AG09309 (cell line): Measurements from ENCODE around the gene ABHD12B.

ENCODE experiments used
- DNase-seq: peaks from one replicate; pipeline ENCODE4 v3.0.0-alpha.2; 2010; ENCODE audit warnings: low read depth
- H3K4me3 ChIP-seq: 2 replicates; pipeline ENCODE4 v1.5.1; 2011; ENCODE audit warnings: mild to moderate bottlenecking, low read depth, low read length, moderate library complexity; ENCODE audit not compliant: control insufficient read depth
- TF ChIP-seq, protein P1 (sequence below): IDR thresholded peaks from 2 replicates; pipeline ENCODE4 v1.5.1; 2011; ENCODE audit warnings: mild to moderate bottlenecking, low read depth, low read length, inconsistent platforms; ENCODE audit not compliant: insufficient read depth, control insufficient read depth; ENCODE audit errors: missing control alignments

ABHD12B gene, protein sequence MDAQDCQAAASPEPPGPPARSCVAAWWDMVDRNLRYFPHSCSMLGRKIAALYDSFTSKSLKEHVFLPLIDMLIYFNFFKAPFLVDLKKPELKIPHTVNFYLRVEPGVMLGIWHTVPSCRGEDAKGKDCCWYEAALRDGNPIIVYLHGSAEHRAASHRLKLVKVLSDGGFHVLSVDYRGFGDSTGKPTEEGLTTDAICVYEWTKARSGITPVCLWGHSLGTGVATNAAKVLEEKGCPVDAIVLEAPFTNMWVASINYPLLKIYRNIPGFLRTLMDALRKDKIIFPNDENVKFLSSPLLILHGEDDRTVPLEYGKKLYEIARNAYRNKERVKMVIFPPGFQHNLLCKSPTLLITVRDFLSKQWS

DNA sequence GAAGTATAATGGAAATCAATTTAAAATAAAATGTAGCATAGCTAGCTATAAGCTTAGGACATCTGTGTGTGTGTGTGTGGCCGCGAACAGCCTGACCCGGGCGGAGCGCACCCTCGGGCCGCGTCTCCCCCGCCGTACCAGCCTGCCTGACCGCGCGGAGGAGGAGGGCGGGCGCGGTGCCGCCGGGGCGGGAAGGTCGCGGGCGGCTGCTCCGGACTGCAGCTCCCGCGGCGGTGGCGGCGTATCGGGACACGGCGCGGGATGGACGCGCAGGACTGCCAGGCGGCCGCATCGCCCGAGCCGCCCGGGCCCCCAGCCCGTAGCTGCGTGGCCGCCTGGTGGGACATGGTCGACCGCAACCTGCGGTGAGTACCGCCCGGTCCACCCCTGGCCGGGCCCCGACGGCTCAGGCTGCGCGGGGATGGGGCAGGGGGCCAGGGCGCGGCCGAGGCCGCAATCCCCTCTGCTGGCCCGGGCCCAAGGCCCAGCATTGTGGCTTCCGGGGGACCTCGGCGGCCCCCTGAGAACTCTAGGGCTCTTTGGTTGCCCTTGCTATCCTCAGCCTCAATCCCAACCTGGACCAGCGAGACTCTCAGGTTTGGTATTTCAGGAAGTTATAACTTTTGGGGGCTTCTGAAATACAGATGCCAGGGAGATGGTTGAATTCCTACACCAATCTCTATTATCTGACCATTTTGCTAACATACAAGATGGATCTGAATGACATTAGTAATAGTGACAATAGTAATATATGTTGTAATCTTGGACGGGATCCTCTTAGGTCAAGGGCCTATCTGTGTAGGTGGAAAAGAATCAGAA lies at the start of gene ABHD12B:
TSS of gene ABHD12B (plus strand) at position 140 of the 819 bp plus-strand sequence. CDS start at position 262, 122 bp downstream.
- no peak within 1 kb of the TSS for H3K4me3 ChIP-seq
- DNase-seq, result no peak
- TF ChIP-seq, protein P1, sequence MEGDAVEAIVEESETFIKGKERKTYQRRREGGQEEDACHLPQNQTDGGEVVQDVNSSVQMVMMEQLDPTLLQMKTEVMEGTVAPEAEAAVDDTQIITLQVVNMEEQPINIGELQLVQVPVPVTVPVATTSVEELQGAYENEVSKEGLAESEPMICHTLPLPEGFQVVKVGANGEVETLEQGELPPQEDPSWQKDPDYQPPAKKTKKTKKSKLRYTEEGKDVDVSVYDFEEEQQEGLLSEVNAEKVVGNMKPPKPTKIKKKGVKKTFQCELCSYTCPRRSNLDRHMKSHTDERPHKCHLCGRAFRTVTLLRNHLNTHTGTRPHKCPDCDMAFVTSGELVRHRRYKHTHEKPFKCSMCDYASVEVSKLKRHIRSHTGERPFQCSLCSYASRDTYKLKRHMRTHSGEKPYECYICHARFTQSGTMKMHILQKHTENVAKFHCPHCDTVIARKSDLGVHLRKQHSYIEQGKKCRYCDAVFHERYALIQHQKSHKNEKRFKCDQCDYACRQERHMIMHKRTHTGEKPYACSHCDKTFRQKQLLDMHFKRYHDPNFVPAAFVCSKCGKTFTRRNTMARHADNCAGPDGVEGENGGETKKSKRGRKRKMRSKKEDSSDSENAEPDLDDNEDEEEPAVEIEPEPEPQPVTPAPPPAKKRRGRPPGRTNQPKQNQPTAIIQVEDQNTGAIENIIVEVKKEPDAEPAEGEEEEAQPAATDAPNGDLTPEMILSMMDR, result no peak

DNA sequence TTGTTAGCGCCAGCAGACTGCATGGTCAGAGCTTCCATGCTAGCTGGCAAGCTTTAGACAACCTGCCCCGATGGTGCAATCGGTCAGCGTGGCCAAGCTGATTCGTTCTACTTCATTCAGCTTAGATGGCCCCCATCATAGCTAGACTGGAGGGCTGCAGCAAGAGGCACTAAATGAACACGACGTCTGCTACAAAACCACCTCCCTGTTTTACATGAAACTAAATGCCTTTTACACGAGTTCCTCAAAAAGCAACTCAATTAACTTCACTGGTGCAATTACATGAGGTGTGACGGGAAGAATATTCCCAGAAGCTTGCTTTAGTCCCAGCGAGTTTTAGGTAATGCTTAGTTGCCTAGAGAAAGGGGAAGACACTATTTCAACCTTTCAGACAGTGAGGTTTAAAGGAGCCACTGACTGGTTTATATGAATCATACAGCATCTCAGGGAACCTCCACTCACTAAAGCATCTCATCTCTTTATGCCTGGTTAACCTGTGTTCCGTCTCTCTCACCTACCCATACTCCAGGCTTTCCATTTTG lies 49.3 kb upstream of the ABHD12B start:
- TF ChIP-seq, protein P1, result no peak
- H3K4me3 ChIP-seq, result no peak overlapping the region
- no peak for DNase-seq

DNA sequence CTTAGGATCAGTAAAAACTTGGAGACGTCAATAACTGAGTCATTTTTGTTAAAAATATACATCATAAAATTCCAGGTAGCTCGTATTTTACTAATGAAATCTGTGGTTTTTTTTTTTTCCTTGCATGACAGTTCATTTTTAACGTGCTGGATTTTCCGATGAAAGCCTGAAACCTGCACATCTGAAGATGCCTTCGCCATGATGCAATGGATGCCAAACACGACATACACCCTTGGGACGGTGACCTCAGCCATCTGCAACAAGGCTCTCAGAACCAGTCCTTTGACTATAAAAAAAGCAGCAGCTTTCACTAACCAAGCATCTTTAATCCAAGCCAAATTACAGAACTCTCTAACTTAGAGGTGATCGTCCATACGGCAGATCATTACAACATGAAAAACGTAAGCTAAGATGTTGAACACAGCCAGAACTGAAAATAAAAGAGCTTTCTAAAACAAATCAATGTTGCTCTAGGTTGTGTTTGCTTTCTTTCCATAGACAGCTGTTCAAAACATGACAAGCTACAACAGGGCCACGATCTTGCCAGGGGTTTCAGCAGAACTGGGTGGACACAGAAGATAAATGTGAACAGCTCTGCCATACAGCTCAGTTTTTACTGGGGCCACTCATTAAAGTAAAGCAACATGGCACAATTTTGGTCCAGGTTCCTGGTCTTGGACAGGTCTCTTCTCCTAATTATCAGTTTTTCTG lies 48.6 kb upstream of the ABHD12B start:
- DNase-seq, result no peak
- no peak overlapping the region for H3K4me3 ChIP-seq
- TF ChIP-seq, protein P1, result no peak

DNA sequence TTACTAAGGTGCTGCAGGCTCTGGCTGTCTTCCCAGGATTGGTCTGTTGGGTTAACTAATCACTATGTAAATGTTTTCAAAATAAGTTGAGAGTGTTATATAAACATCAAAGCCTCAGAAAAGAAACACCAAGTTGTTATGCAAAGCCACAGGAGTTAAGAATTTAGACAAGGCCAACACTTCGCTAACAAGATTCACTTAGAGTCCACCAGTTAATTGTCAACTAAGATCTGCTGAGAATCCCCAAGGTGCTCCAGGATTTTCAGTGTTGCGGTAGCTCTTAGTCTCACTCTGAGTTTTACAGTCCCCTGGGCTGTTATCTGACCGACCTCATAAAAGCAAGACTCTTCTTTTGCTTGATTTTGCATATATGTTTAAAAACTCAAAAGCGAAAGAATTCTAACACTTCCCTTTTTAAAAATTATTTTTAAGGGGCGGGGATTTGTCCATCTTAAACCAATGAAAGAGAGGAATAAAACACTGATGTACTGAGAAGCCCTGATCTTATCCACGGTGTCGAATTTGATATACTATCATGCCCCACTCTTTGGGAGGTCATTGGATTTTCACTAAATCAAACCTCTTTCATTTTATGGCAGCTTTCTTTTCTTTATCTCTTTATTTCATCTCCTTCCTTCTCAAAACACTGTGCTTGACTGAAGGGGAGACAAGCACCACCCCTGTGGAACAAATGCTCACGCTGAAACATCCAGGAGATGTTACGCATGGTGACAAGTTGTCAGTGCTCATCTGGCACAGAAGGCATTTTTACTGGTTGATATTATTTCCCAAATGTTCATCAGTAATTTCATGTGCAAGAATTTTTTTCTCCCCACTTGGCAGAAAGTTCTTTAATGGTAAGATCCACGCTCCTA lies 47.9 kb upstream of the ABHD12B start:
- DNase-seq, result no peak
- H3K4me3 ChIP-seq, result no peak overlapping the region

DNA sequence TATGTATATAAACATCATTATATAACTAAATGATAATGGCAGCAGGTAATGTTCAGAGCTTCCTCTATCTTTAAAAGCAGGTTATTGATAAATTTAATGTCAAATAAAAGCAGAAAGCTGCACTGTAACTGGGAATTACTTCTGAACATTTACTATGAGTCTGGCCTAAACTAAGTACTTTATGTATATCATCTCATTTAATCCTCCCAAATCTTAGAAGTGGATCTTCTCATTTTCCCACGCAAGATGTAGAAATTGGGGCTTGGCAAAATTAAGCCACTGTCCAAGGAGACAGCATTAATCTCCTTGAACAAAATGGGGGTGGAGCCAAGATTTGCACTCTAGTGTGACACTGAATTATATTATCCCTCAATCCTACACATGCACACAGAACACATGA lies 46.5 kb upstream of the ABHD12B start:
- no peak overlapping the region for H3K4me3 ChIP-seq
- TF ChIP-seq, protein P1, result no peak
- no peak for DNase-seq

More for the DNA sequence above, 47.9 kb upstream of the ABHD12B start:
- TF ChIP-seq, protein P1, result no peak
